Spleen (tissue), 11 donors: ENCODE data around the gene ARHGAP45. TPM values are rescaled to one million over a fixed set of nuclear protein-coding genes. Genes with fewer than 3 reads are reported as not detected.

Source experiments
- DNase-seq: peaks from one replicate; pipeline ENCODE4 v3.0.0-alpha.2; 2020
- H3K27ac ChIP-seq, 8 donors: fragments of 200-600 bp; sonication (generic) in 7 of 8; 1 replicate in 4 of 8; 2 replicates in 4 of 8; pipeline versions ENCODE4 v1.5.0 to v1.8.0; 2016 to 2021; ENCODE audit warnings: inconsistent platforms in 4 of 8, mild to moderate bottlenecking in 4 of 8, moderate library complexity in 1 of 8
- H3K27me3 ChIP-seq, 7 donors: fragments of 200-600 bp; sonication (generic) in 6 of 7; replicated peaks in 1 of 7; 1 replicate in 4 of 7; 2 replicates in 3 of 7; pipeline versions ENCODE4 v1.5.0 to v1.8.0; 2016 to 2021; ENCODE audit warnings: inconsistent platforms in 3 of 7, mild to moderate bottlenecking in 1 of 7
- H3K36me3 ChIP-seq, 6 donors: fragments of 200-600 bp; sonication (generic) in 5 of 6; 1 replicate in 4 of 6; 2 replicates in 2 of 6; pipeline versions ENCODE4 v1.5.0 to v1.8.0; 2016 to 2021; ENCODE audit warnings: inconsistent platforms in 2 of 6
- H3K4me1 ChIP-seq, 6 donors: fragments of 200-600 bp; sonication (generic) in 5 of 6; 1 replicate in 3 of 6; 2 replicates in 3 of 6; pipeline versions ENCODE4 v1.5.0 to v1.8.0; 2016 to 2021; ENCODE audit warnings: inconsistent platforms in 3 of 6
- H3K4me3 ChIP-seq, 8 donors: fragments of 200-600 bp; sonication (generic) in 7 of 8; 1 replicate in 4 of 8; 2 replicates in 4 of 8; pipeline versions ENCODE4 v1.5.0 to v1.8.0; 2016 to 2021; ENCODE audit warnings: inconsistent platforms in 4 of 8, mild to moderate bottlenecking in 4 of 8, moderate library complexity in 2 of 8
- H3K9me3 ChIP-seq, 8 donors: fragments of 200-600 bp; sonication (generic) in 7 of 8; 1 replicate in 4 of 8; 2 replicates in 4 of 8; pipeline versions ENCODE4 v1.5.0 to v1.8.0; 2016 to 2021; ENCODE audit warnings: inconsistent platforms in 4 of 8
- POLR2A ChIP-seq, 3 donors: fragments of 450-650 bp; IDR thresholded peaks; one replicate each; pipeline ENCODE4 v1.5.1; 2017; ENCODE audit warnings: antibody characterized with exemption in 3 of 3, mild to moderate bottlenecking in 1 of 3
- POLR2AphosphoS5 ChIP-seq, 3 donors: sonication (generic); formaldehyde crosslinking; IDR thresholded peaks; one replicate each; pipeline ENCODE4 v1.5.1; 2017; ENCODE audit warnings: antibody characterized with exemption in 3 of 3
- WGBS, 5 donors: extraction: QIAGEN DNeasy Blood & Tissue Kit in 3 of 5; methylation state at CpG; one replicate each; pipeline versions ENCODE4 v1.1.5 to v1.1.7; 2013 to 2018; 5-methylcytosine and 5-hydroxymethylcytosine counted together
- intact Hi-C: fragments of 100-400 bp; cut with DNase I; formaldehyde crosslinking; loops from one replicate; pipeline ENCODE4 v1.15.0; 2023; ENCODE audit warnings: low total_unique reads
- polyA plus RNA-seq, 3 donors: library from polyadenylated mRNA; stranded (reverse); fragments of 200-250 nt; gene quantifications; one replicate each; pipeline ENCODE4 v1.2.1, GENCODE V29; 2013
- total RNA-seq, 7 donors: library from RNA; depleted of rRNA in 3 of 7; stranded (reverse); fragments of >200 nt in 3 of 7; fragmentation: NEBNext Ultra II Directional in 4 of 7; extraction: Animal tissue kit (Norgen Biotek cat#: 25700) in 4 of 7; gene quantifications; one replicate each; pipeline versions ENCODE4 v1.1.0 to v1.2.1, GENCODE V29; 2016 to 2021
- TF ChIP-seq, protein P1 (sequence below), 11 experiments: fragments of 200-600 bp in 7 of 11; fragments of 450-650 bp in 4 of 11; sonication (generic) in 4 of 11; IDR thresholded peaks in 8 of 11; conservative IDR thresholded peaks in 3 of 11; 1 replicate in 7 of 11; 2 replicates in 4 of 11; pipeline versions ENCODE4 v1.4.0 to v1.8.0; 2016 to 2021; ENCODE audit warnings: antibody characterized with exemption in 11 of 11, inconsistent platforms in 4 of 11, mild to moderate bottlenecking in 1 of 11
- donor health status: healthy with polysubstance abuse.
- donor health status: DM: no; HTN: no; CAD: no; lungs with moderate emphysema.
- donor health status: DM: no; HTN: no; CAD: no.
- donor health status: Bipolar disorder and iron deficiency.
- donor health status: healthy.
- donor health status: DM: no; HTN: no; CAD: no.
- donor health status: DM: yes; HTN: yes; CAD: no.

Gene ARHGAP45
- total and polyA plus RNA-seq, 10 donors, result 161 to 356 (median 245) TPM

- intact Hi-C loops, result no loop called here
- 13 to 35% (median 17%) methylated on average over 20 to 60 of the region's 60 CpGs for WGBS, 5 donors
- Histone ChIP-seq H3K4me3 (peak overlapping the region in 2 of 8 donors; percentile 2 to 88), H3K27me3 (peaks cover 0 to 10% (median 0%) of the 10 kb centered on the region in 7 donors), H3K27ac (peak overlapping the region in 6 of 8 donors; percentile 34 to 98 (median 79)), H3K4me1 (peaks cover 37 to 68% (median 59%) of the 10 kb centered on the region in 6 donors), H3K9me3 (peaks cover 0 to 3% (median 0%) of the 10 kb centered on the region in 8 donors), H3K36me3 (peaks cover 0 to 21% (median 2%) of the 10 kb centered on the region in 6 donors)
- no peak for TF ChIP-seq POLR2A (IDR thresholded peaks at IDR 0.05)
- peak; percentile 70 to 90 (median 71) for TF ChIP-seq POLR2AphosphoS5 (IDR thresholded peaks at IDR 0.05)
- TF ChIP-seq, protein P1, sequence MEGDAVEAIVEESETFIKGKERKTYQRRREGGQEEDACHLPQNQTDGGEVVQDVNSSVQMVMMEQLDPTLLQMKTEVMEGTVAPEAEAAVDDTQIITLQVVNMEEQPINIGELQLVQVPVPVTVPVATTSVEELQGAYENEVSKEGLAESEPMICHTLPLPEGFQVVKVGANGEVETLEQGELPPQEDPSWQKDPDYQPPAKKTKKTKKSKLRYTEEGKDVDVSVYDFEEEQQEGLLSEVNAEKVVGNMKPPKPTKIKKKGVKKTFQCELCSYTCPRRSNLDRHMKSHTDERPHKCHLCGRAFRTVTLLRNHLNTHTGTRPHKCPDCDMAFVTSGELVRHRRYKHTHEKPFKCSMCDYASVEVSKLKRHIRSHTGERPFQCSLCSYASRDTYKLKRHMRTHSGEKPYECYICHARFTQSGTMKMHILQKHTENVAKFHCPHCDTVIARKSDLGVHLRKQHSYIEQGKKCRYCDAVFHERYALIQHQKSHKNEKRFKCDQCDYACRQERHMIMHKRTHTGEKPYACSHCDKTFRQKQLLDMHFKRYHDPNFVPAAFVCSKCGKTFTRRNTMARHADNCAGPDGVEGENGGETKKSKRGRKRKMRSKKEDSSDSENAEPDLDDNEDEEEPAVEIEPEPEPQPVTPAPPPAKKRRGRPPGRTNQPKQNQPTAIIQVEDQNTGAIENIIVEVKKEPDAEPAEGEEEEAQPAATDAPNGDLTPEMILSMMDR (IDR thresholded peaks at IDR 0.05 in 8 of 11, conservative IDR thresholded peaks at IDR 0.05 in 3 of 11), result peak; percentile 82 to 98 (median 94)
- DNase-seq, result peak; percentile 94
Observed at GRCh38 chr19:1064661-1065605, 2.0 kb upstream of the ARHGAP45 start.

GRCh38 chr19:1065606-1066109 lies 1.3 kb upstream of the ARHGAP45 start:
- TF ChIP-seq POLR2AphosphoS5 (IDR thresholded peaks at IDR 0.05) (no peak), POLR2A (IDR thresholded peaks at IDR 0.05) (no peak)
- TF ChIP-seq, protein P1 (IDR thresholded peaks at IDR 0.05 in 8 of 11, conservative IDR thresholded peaks at IDR 0.05 in 3 of 11), result no peak

DNA sequence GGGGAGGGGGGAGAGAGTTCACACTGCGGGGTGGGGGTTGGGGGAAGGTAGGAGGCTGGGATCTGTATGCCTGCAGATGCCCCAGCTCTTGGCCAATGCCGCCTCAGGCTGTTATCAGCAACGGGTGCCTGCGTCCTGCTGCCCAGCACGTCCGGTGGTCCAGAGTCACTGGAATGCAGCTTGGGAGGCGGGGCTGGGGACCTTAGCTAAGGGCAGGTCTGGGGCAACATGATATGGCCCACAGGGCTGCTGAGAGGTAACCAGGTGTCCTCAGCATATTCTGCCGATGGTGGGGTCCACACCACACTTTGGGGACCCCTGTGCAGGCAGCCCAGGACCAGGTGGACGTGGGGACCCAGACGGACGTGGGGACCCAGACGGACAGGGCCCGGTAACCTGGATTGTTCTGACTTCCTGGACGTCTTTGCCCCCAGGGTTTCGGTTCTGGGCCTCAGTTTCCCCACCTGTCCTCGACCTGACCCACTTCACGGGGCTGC lies 668 bp upstream of the ARHGAP45 start:
- Histone ChIP-seq H3K27ac (peak overlapping the region; percentile 80 to 98 (median 95)), H3K4me1 (peaks cover 48 to 80% (median 72%) of the 10 kb centered on the region in 6 donors), H3K36me3 (peaks cover 0 to 35% (median 14%) of the 10 kb centered on the region in 6 donors), H3K27me3 (peaks cover 0 to 17% (median 0%) of the 10 kb centered on the region in 7 donors), H3K4me3 (peak overlapping the region; percentile 77 to 97 (median 87)), H3K9me3 (no peaks in the 10 kb centered on the region)
- 35 to 49% (median 44%) methylated on average over 7 to 17 of the region's 17 CpGs for WGBS, 5 donors
- intact Hi-C loops, result no loop called here
- peak; percentile 84 for DNase-seq
- no peak for TF ChIP-seq POLR2AphosphoS5 (IDR thresholded peaks at IDR 0.05)
- TF ChIP-seq POLR2A (IDR thresholded peaks at IDR 0.05), result no peak
- TF ChIP-seq, protein P1 (IDR thresholded peaks at IDR 0.05 in 8 of 11, conservative IDR thresholded peaks at IDR 0.05 in 3 of 11), result no peak

More at GRCh38 chr19:1065606-1066109, 1.3 kb upstream of the ARHGAP45 start:
- Histone ChIP-seq H3K36me3 (peaks cover 0 to 28% (median 9%) of the 10 kb centered on the region in 6 donors), H3K27me3 (peaks cover 0 to 10% (median 0%) of the 10 kb centered on the region in 7 donors), H3K4me3 (peak overlapping the region in 1 of 8 donors; percentile 88), H3K9me3 (no peaks in the 10 kb centered on the region), H3K27ac (peak overlapping the region in 3 of 8 donors; percentile 97 to 98 (median 97)), H3K4me1 (peaks cover 44 to 75% (median 67%) of the 10 kb centered on the region in 6 donors)
- WGBS, 5 donors, result 76 to 88% (median 87%) methylated on average over 13 to 17 of the region's 17 CpGs
- intact Hi-C loops, result no loop called here
- DNase-seq, result peak; percentile 79
